H9 (cell line): Measurements from ENCODE around the gene IFT81. TPM values are rescaled to one million over a fixed set of nuclear protein-coding genes. Genes with fewer than 3 reads are reported as not detected.

Experiments
- DNase-seq: peaks from one replicate; pipeline ENCODE4 v3.0.0-alpha.2; 2017
- H2AFZ ChIP-seq: one replicate; pipeline ENCODE4 v1.6.1; 2013; ENCODE audit warnings: mild to moderate bottlenecking, low read length, control low read depth, moderate library complexity
- H2AK5ac ChIP-seq: 2 replicates; pipeline ENCODE4 v1.6.1; 2013; ENCODE audit warnings: low read length, control low read depth, mixed read lengths; ENCODE audit not compliant: insufficient read length
- H2BK120ac ChIP-seq: one replicate; pipeline ENCODE4 v1.6.1; 2013; ENCODE audit warnings: low read depth, mild to moderate bottlenecking, low read length, control low read depth, inconsistent platforms; ENCODE audit not compliant: poor library complexity, severe bottlenecking
- H2BK12ac ChIP-seq: 2 replicates; pipeline ENCODE4 v1.6.1; 2013; ENCODE audit warnings: low read length, control low read depth, mixed read lengths, low read depth; ENCODE audit not compliant: insufficient read length
- H2BK15ac ChIP-seq: 2 replicates; pipeline ENCODE4 v1.6.1; 2013; ENCODE audit warnings: low read depth, low read length, control low read depth
- H2BK20ac ChIP-seq: one replicate; pipeline ENCODE4 v1.6.1; 2013; ENCODE audit warnings: low read depth, mild to moderate bottlenecking, low read length, control low read depth, inconsistent platforms; ENCODE audit not compliant: poor library complexity, severe bottlenecking
- H2BK5ac ChIP-seq: 2 replicates; pipeline ENCODE4 v1.6.1; 2013; ENCODE audit warnings: low read length, control low read depth, mixed read lengths; ENCODE audit not compliant: insufficient read length
- H3K14ac ChIP-seq: 2 replicates; pipeline ENCODE4 v1.6.1; 2013; ENCODE audit warnings: low read length, control low read depth; ENCODE audit not compliant: insufficient read depth
- H3K18ac ChIP-seq: 2 replicates; pipeline ENCODE4 v1.6.1; 2013; ENCODE audit warnings: low read depth, mild to moderate bottlenecking, mixed read lengths, low read length, control low read depth; ENCODE audit not compliant: insufficient read length
- H3K23ac ChIP-seq: 2 replicates; pipeline ENCODE4 v1.6.1; 2013; ENCODE audit warnings: low read length, control low read depth, mixed read lengths, low read depth; ENCODE audit not compliant: insufficient read length
- H3K23me2 ChIP-seq: 2 replicates; pipeline ENCODE4 v1.6.1; 2013; ENCODE audit warnings: low read depth, mild to moderate bottlenecking, mixed read lengths, low read length, control low read depth; ENCODE audit not compliant: insufficient read length, poor library complexity, severe bottlenecking
- H3K27ac ChIP-seq: 2 replicates; pipeline ENCODE4 v1.5.1; 2013; ENCODE audit warnings: low read length, control low read depth, mixed read lengths, low read depth; ENCODE audit not compliant: insufficient read length
- H3K27me3 ChIP-seq: 2 replicates; pipeline ENCODE4 v1.6.1; 2013; ENCODE audit warnings: low read length, control low read depth, inconsistent platforms; ENCODE audit not compliant: insufficient read depth
- H3K4ac ChIP-seq: 2 replicates; pipeline ENCODE4 v1.6.1; 2013; ENCODE audit warnings: low read depth, mild to moderate bottlenecking, control low read depth, inconsistent platforms, low read length, moderate library complexity
- H3K4me1 ChIP-seq: 2 replicates; pipeline ENCODE4 v1.6.1; 2013; ENCODE audit warnings: low read length, control low read depth, inconsistent platforms; ENCODE audit not compliant: insufficient read depth
- H3K4me2 ChIP-seq: 2 replicates; pipeline ENCODE4 v1.6.1; 2013; ENCODE audit warnings: low read length, control low read depth, mixed read lengths; ENCODE audit not compliant: insufficient read length, insufficient read depth
- H3K56ac ChIP-seq: 2 replicates; pipeline ENCODE4 v1.6.1; 2013; ENCODE audit warnings: low read depth, mild to moderate bottlenecking, mixed read lengths, low read length, control low read depth; ENCODE audit not compliant: insufficient read length
- H3K79me1 ChIP-seq: 2 replicates; pipeline ENCODE4 v1.6.1; 2013; ENCODE audit warnings: low read depth, mild to moderate bottlenecking, moderate library complexity, low read length, control low read depth, inconsistent platforms; ENCODE audit not compliant: insufficient read depth, poor library complexity, severe bottlenecking
- H3K79me2 ChIP-seq: 2 replicates; pipeline ENCODE4 v1.6.1; 2013; ENCODE audit warnings: low read length, control low read depth, inconsistent platforms; ENCODE audit not compliant: insufficient read depth
- H3K9ac ChIP-seq: 2 replicates; pipeline ENCODE4 v1.6.1; 2013; ENCODE audit warnings: low read length, control low read depth, mixed read lengths; ENCODE audit not compliant: insufficient read length; ENCODE audit errors: extremely low read depth
- H3K9me3 ChIP-seq: one replicate; pipeline ENCODE4 v1.6.1; 2013; ENCODE audit warnings: low read depth, low read length, inconsistent platforms; ENCODE audit not compliant: control insufficient read depth
- H3T11ph ChIP-seq: one replicate; pipeline ENCODE4 v1.6.1; 2013; ENCODE audit warnings: mild to moderate bottlenecking, low read length, control low read depth, inconsistent platforms
- H4K20me1 ChIP-seq: one replicate; pipeline ENCODE4 v1.6.1; 2013; ENCODE audit not compliant: control insufficient read depth, insufficient read length, insufficient read depth
- H4K5ac ChIP-seq: 2 replicates; pipeline ENCODE4 v1.6.1; 2013; ENCODE audit warnings: low read depth, mild to moderate bottlenecking, mixed read lengths, low read length, control low read depth; ENCODE audit not compliant: insufficient read length
- H4K8ac ChIP-seq: replicated peaks from 2 replicates; pipeline ENCODE4 v1.6.1; 2013; ENCODE audit warnings: low read length, control low read depth, mixed read lengths, low read depth; ENCODE audit not compliant: insufficient read length
- H4K91ac ChIP-seq: 2 replicates; pipeline ENCODE4 v1.6.1; 2013; ENCODE audit warnings: low read depth, mild to moderate bottlenecking, moderate library complexity, mixed read lengths, low read length, control low read depth; ENCODE audit not compliant: insufficient read length
- H3K27ac Mint-ChIP-seq, 3 experiments: 2 replicates in 2 of 3; 3 replicates in 1 of 3; pipeline ENCODE4 v1.8.0; 2020 to 2021; ENCODE audit warnings: mixed read lengths in 3 of 3, mild to moderate bottlenecking in 1 of 3, moderate library complexity in 1 of 3
- H3K27me3 Mint-ChIP-seq: 2 replicates; pipeline ENCODE4 v1.8.0; 2021; ENCODE audit warnings: low read depth, mild to moderate bottlenecking, moderate library complexity, mixed read lengths
- H3K36me3 Mint-ChIP-seq, 3 experiments: 2 replicates in 2 of 3; 3 replicates in 1 of 3; pipeline ENCODE4 v1.8.0; 2020 to 2021; ENCODE audit warnings: low read depth in 3 of 3, mixed read lengths in 3 of 3; ENCODE audit not compliant: insufficient read depth in 1 of 3
- H3K4me1 Mint-ChIP-seq, 2 experiments: 2 replicates each; pipeline ENCODE4 v1.8.0; 2020; ENCODE audit warnings: mixed read lengths in 2 of 2
- H3K4me3 Mint-ChIP-seq, 2 experiments: 2 replicates in 1 of 2; 3 replicates in 1 of 2; pipeline ENCODE4 v1.8.0; 2020 to 2021; ENCODE audit warnings: mild to moderate bottlenecking in 2 of 2, mixed read lengths in 2 of 2, moderate library complexity in 1 of 2
- H3K9me3 Mint-ChIP-seq, 2 experiments: 2 replicates in 1 of 2; 3 replicates in 1 of 2; pipeline ENCODE4 v1.8.0; 2020; ENCODE audit warnings: mild to moderate bottlenecking in 2 of 2, mixed read lengths in 2 of 2, moderate library complexity in 1 of 2
- WGBS: extraction: QIAGEN DNeasy Blood & Tissue Kit; methylation state at CpG from one replicate; pipeline ENCODE4 v1.1.7; 2013; ENCODE audit warnings: missing lambda C conversion rate, low lambda C conversion rate, mixed read lengths; ENCODE audit not compliant: insufficient read length; ENCODE audit errors: extremely low coverage; 5-methylcytosine and 5-hydroxymethylcytosine counted together
- total RNA-seq: library from RNA; stranded (reverse); gene quantifications from 2 replicates; pipeline ENCODE4 v1.2.1, GENCODE V29; 2021
- TF ChIP-seq, protein P1 (sequence below): fragments of 200-600 bp; sonication (generic); conservative IDR thresholded peaks from 3 replicates; pipeline ENCODE4 v1.8.0; 2021; ENCODE audit warnings: antibody characterized with exemption, mild to moderate bottlenecking

The IFT81 gene
- total RNA-seq, 1 experiment from 2014 or later: 9.3 TPM

DNA sequence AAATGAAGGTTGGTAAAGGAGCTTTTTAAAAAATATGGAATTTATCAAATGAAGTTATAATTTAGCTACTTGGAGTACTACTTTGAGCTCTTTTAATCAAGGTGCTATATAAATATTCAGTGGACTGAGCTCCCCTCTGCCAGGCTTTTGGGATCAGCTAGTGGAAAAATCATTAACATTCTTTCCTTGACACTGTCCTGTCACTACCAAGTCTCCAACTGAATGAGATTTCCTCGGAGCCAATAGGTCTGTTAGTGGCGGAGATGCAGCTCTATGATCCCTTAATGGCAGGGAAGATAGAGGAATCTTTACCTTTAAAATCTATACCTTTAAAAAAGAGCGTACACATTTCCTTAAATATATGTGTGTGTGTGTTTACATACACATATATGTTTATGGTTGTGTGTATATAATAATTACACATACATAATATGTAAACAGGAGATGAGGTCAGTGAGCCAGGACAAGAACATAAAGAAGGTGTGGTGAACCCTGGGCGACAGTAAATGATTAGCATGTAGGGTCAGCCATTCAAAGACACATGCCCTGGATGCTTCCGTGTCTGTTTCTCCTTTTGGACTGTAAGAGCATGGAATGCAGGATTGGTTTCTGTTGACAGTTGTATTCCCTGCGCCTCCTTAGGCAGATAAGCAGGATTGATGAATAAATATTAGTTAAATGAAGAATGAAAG lies 109.2 kb downstream of the IFT81 start:
- Histone ChIP-seq H3K4ac (no peak overlapping the region), H4K5ac (no peak overlapping the region), H3K4me1 (no peaks in the 10 kb centered on the region; the same call in 1 of the 2 replicates), H2BK120ac (no peak overlapping the region), H3K4me2 (no peak overlapping the region), H2BK5ac (no peak overlapping the region), H4K8ac (no peak overlapping the region), H3K23ac (no peak overlapping the region), H3K79me1 (no peaks in the 10 kb centered on the region), H4K20me1 (no peaks in the 10 kb centered on the region), H3K79me2 (no peaks in the 10 kb centered on the region), H3K9ac (no peak overlapping the region), H3K56ac (no peak overlapping the region), H4K91ac (no peak overlapping the region), H2AFZ (no peak overlapping the region), H3K9me3 (no peaks in the 10 kb centered on the region), H3K27ac (no peak overlapping the region), H3K18ac (no peak overlapping the region), H2BK20ac (no peak overlapping the region), H2BK15ac (no peak overlapping the region), H3T11ph (no peak overlapping the region), H2BK12ac (no peak overlapping the region), H2AK5ac (no peak overlapping the region), H3K14ac (no peak overlapping the region), H3K27me3 (no peaks in the 10 kb centered on the region), H3K23me2 (no peaks in the 10 kb centered on the region)
- no peak for DNase-seq
- Mint-ChIP-seq H3K4me3 (no peak overlapping the region), H3K36me3 (0 out of 7 replicates have a peak, but pooled peaks cover 0 to 1% (median 0%) of the 10 kb centered on the region in 3 experiments), H3K9me3 (no peaks in the 10 kb centered on the region), H3K4me1 (peaks cover 4 to 5% of the 10 kb centered on the region in 2 experiments), H3K27ac (no peak overlapping the region), H3K27me3 (no peaks in the 10 kb centered on the region; the same call in 1 of the 2 replicates)
- TF ChIP-seq, protein P1, sequence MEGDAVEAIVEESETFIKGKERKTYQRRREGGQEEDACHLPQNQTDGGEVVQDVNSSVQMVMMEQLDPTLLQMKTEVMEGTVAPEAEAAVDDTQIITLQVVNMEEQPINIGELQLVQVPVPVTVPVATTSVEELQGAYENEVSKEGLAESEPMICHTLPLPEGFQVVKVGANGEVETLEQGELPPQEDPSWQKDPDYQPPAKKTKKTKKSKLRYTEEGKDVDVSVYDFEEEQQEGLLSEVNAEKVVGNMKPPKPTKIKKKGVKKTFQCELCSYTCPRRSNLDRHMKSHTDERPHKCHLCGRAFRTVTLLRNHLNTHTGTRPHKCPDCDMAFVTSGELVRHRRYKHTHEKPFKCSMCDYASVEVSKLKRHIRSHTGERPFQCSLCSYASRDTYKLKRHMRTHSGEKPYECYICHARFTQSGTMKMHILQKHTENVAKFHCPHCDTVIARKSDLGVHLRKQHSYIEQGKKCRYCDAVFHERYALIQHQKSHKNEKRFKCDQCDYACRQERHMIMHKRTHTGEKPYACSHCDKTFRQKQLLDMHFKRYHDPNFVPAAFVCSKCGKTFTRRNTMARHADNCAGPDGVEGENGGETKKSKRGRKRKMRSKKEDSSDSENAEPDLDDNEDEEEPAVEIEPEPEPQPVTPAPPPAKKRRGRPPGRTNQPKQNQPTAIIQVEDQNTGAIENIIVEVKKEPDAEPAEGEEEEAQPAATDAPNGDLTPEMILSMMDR: no peak
- no CpG with 5 or more reads among the region's 6 CpGs for WGBS
